ENCODE measurements around the gene SMCP. TPM values are rescaled to one million over a fixed set of nuclear protein-coding genes. Genes with fewer than 3 reads are reported as not detected.
A peak's percentile ranks its signal among the peaks of the same experiment; 100 is the strongest.

The SMCP gene
- polyA plus RNA-seq, 1 experiment, result not detected

DNA sequence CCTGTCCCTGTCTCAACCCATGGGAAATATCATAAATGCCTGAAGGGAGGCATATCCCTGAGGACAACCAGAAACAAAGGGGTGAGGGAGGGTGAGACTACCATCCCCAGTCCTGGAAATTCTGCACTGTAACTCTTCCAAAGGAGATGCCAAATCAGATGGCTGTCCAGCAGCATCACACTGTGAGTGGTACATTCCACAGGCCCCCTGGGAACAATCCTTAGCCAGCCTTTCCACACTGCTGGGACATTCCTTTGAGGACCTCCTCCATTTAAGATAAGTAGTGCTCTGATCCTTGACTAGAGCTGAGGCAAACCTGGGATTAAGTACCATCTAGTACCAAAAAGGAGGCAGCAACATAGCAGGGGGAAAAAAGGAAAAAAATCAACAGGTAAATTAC is 40.9 kb downstream of the SMCP start:
- H3K4me3 ChIP-seq (ENCODE audit: low read depth, low read length), result no peak overlapping the region
- ChIA-PET CTCF (no interaction called here), POLR2A (no interaction called here)
- TF ChIP-seq, protein P1, sequence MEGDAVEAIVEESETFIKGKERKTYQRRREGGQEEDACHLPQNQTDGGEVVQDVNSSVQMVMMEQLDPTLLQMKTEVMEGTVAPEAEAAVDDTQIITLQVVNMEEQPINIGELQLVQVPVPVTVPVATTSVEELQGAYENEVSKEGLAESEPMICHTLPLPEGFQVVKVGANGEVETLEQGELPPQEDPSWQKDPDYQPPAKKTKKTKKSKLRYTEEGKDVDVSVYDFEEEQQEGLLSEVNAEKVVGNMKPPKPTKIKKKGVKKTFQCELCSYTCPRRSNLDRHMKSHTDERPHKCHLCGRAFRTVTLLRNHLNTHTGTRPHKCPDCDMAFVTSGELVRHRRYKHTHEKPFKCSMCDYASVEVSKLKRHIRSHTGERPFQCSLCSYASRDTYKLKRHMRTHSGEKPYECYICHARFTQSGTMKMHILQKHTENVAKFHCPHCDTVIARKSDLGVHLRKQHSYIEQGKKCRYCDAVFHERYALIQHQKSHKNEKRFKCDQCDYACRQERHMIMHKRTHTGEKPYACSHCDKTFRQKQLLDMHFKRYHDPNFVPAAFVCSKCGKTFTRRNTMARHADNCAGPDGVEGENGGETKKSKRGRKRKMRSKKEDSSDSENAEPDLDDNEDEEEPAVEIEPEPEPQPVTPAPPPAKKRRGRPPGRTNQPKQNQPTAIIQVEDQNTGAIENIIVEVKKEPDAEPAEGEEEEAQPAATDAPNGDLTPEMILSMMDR (IDR thresholded peaks at IDR 0.05; ENCODE audit: low read depth, low read length), result no peak
- H3K9me3 ChIP-seq (ENCODE audit: control insufficient read depth, insufficient read depth, low read length), result no peaks in the 10 kb centered on the region
- no peak for DNase-seq (ENCODE audit: low read depth, low spot score)
- no peak overlapping the region for H3K27ac ChIP-seq (ENCODE audit: low read depth, low read length)
- no peaks in the 10 kb centered on the region for H3K27me3 ChIP-seq (ENCODE audit: control insufficient read depth, insufficient read depth, low read length)

DNA sequence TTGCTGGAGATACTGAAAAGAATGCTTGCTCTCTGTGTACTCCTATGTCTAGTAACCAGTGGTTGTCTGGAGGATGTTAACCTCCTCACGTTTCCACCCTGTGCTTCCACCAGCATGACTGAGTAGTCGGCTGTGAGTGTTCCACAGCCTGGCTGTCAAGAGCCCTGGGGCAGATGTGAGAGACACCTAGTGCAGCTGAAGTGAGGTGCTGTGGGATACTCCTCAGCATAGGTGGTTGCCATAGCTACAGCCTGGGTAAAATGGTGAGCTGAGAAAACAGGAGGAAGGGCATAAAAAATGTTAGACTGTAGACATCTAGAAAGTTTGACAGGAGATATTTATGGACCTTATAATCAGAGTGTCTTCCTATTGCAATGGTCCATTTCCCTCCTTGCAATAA is 46.1 kb downstream of the SMCP start:
- H3K27ac ChIP-seq (ENCODE audit: low read depth, low read length), result no peak overlapping the region
- H3K27me3 ChIP-seq (ENCODE audit: control insufficient read depth, insufficient read depth, low read length), result no peaks in the 10 kb centered on the region
- H3K9me3 ChIP-seq (ENCODE audit: control insufficient read depth, insufficient read depth, low read length), result no peaks in the 10 kb centered on the region
- ChIA-PET CTCF (no interaction called here), POLR2A (no interaction called here)
- DNase-seq (ENCODE audit: low read depth, low spot score), result no peak
- no peak overlapping the region for H3K4me3 ChIP-seq (ENCODE audit: low read depth, low read length)
- TF ChIP-seq, protein P1 (IDR thresholded peaks at IDR 0.05; ENCODE audit: low read depth, low read length), result no peak

DNA sequence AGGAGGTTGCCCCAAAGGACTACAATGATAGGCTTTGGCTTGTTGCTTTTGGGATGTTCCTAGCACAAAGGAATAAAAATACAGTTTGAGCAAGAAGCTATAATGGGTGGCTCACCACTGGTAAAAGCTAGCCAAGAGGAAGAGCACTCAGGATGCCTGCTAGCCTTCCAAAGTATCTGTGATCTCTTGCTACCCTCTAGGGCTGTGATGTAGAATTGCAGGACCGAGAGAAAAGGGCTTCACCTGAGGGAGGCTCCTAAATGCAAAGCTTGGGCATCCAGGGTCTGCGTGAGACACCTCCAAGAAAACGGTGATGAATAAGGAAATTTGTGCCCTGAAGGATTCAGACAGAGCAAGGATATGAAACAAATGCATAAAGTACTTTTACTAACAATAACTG is 48.0 kb downstream of the SMCP start:
- no peaks in the 10 kb centered on the region for H3K27me3 ChIP-seq (ENCODE audit: control insufficient read depth, insufficient read depth, low read length)
- no peak overlapping the region for H3K27ac ChIP-seq (ENCODE audit: low read depth, low read length)
- H3K9me3 ChIP-seq (ENCODE audit: control insufficient read depth, insufficient read depth, low read length), result no peaks in the 10 kb centered on the region
- no peak for DNase-seq (ENCODE audit: low read depth, low spot score)
- no peak overlapping the region for H3K4me3 ChIP-seq (ENCODE audit: low read depth, low read length)
- ChIA-PET POLR2A (no interaction called here), CTCF (interaction anchor here (1.3 kb wide), 1 partner anchor 56 kb away, joined by 15 read pairs; no protein-coding TSS in a partner anchor)
- TF ChIP-seq, protein P1 (IDR thresholded peaks at IDR 0.05; ENCODE audit: low read depth, low read length), result peak; percentile 33

DNA sequence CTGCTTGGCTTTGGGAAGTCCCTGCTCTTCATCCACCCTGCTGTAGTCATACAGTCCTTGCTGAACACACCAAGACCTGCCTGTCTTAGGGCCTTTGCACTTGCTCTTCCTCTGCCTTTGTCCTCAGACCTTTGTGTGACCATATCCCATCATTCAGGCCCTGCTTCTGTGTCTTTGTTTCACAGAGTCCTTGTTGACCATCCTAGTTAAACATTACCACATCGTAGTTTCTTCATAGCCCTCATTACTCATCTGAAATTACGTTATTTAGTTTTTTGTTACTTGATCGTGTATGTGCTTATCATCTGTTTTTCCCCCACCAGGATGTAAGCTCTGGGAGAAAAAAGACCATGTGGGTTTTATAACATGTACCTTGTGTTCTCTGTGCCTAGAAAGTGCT is 50.5 kb downstream of the SMCP start:
- no peak overlapping the region for H3K4me3 ChIP-seq (ENCODE audit: low read depth, low read length)
- ChIA-PET CTCF (no interaction called here), POLR2A (no interaction called here)
- H3K9me3 ChIP-seq (ENCODE audit: control insufficient read depth, insufficient read depth, low read length), result no peaks in the 10 kb centered on the region
- H3K27me3 ChIP-seq (ENCODE audit: control insufficient read depth, insufficient read depth, low read length), result no peaks in the 10 kb centered on the region
- H3K27ac ChIP-seq (ENCODE audit: low read depth, low read length), result no peak overlapping the region
- TF ChIP-seq, protein P1 (IDR thresholded peaks at IDR 0.05; ENCODE audit: low read depth, low read length), result no peak
- DNase-seq (ENCODE audit: low read depth, low spot score), result no peak

DNA sequence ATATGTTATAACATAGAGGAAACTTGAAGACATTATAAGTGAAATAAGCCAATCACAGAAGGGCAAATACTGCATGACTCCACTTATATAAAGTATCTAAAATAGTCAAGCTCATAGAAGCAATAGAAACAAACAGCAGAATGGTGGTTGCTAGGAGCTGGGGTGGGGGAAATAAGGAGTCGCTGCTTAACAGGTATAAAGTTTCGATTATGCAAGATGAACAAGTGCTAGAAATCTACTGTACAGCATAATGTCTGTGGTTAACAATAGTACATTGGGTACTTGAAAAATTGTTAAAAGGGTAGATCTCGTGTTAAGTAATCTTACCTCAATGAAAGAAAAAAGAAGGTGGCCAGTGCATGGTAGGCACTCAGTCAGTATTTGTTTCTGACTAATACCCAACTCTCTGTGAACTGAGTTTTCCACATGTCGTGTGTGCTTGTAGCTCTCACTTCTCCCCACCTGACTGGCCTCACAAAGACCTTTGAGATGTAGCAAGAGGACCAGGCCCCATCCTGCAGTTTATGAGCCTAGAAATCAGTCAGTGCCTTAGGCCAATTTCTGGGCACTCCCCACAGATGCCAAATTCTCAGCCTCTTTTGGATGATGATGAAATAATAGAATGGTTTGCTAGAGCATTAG is 54.2 kb downstream of the SMCP start:
- H3K9me3 ChIP-seq (ENCODE audit: control insufficient read depth, insufficient read depth, low read length), result no peaks in the 10 kb centered on the region; the same call in 1 of the 2 replicates
- TF ChIP-seq, protein P1 (IDR thresholded peaks at IDR 0.05; ENCODE audit: low read depth, low read length), result no peak
- H3K27me3 ChIP-seq (ENCODE audit: control insufficient read depth, insufficient read depth, low read length), result no peaks in the 10 kb centered on the region
- no peak overlapping the region for H3K27ac ChIP-seq (ENCODE audit: low read depth, low read length)
- ChIA-PET CTCF (no interaction called here), POLR2A (no interaction called here)
- DNase-seq (ENCODE audit: low read depth, low spot score), result no peak
- no peak overlapping the region for H3K4me3 ChIP-seq (ENCODE audit: low read depth, low read length)
